Activated gamma-delta T cell treated with Interleukin-2 at 50 U/mL for 16 hours (primary cell): Measurements from ENCODE around the gene FGF1.
"Not testable (repeated sequence)": the region's sequence is repeated elsewhere in the genome, so short reads cannot be mapped to it uniquely, and the experiment has no call there.

Source experiments
- DNase-seq: peaks from one replicate; pipeline ENCODE4 v3.0.0-alpha.2; 2020

Gene FGF1

DNA sequence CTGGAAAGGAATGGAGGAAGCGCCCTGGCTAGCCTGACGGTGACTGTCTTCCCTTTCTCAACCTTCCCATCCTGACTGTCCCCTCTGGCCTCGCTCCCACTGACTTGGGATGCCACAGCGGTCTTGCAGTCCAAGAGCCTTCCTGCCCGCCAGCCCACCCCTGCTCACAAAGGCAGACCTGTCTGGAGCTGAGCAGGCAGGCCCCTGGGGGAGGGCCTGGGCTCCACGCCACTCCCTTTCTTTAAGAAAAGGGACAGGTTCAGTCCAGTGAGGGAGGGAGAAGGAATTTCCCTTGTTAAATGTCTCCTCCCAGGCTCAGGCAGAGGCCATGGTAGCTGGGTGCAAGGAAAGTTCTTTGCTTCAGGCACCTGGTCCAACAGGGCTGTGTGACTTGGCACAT is 18.1 kb downstream of the FGF1 start:
- DNase-seq, result no peak

DNA sequence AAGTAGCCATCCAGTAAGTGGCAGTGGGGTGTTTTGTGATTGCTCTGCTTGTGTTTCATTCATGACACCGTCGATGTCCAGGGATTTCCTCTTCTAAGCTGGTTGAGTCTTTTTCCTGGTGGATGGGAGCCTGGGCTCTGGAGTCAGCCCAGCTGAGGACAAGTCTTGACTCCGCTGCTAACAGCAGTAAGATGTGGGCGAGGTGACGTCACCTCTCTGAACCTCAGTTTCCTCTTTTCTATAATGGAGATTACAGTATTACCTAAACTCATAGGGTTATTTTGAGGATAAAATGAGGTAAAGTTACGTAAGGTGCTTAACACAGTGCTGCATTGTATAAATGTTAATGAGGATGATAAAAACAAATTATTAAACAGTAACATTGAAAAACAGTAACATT is 21.3 kb downstream of the FGF1 start:
- DNase-seq, result no peak

DNA sequence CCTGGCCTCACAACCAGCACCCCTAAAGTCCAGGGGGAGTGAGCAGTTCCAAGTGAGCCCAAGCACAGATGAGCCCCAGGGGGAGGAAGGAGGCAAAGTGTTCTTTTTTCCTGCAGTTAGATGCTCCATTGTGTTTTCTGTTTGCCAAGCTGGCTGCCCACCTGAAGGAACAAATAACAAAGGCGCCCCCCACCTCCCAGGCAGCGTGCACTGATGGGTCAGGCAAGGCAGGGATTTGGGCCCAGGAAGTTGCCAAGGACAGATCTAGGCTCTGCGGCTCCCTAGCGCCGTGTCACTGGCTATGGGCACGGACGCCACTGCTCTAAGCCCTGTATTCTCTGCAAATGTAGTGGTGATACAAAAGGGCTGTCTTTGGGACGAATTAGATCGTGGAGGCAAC is 21.8 kb downstream of the FGF1 start:
- no peak for DNase-seq

DNA sequence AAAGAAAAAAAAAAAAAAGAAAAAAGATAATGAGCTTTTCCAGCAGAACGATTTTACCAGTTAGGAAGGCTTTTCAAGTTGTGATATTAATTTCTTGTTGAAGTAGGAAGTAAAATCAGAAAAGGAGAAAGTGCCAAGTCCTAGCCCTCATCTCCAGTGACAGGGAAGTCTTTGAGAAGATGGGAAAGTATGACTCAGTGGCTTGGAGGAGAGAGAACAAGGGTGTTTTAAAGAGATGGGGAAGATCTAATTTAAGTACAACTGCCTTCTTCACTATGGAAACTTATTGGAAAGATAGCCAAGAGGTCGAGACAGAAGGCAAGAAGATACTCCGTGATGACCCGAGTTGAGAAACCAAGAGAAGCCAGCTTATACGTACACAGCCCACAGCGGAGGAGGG is 22.6 kb downstream of the FGF1 start:
- DNase-seq, result no peak

DNA sequence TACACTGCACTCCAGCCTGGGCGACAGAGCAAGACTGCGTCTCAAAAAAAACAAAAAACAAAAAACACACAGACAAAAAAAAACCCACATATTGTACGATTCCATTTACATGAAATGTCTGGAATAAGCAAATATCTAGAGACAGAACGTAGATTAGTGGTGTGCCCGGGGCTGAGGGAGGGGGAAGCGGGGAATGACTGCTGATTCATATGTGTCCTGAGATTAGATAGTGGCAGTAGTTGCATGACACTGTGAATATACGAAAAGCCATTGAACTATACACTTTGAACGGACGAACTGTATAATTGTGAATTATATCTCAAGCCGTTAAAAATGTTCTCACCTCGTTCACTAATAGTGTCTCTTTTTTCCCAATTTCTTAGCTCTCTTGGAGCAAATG is 23.9 kb downstream of the FGF1 start:
- DNase-seq, result no peak

DNA sequence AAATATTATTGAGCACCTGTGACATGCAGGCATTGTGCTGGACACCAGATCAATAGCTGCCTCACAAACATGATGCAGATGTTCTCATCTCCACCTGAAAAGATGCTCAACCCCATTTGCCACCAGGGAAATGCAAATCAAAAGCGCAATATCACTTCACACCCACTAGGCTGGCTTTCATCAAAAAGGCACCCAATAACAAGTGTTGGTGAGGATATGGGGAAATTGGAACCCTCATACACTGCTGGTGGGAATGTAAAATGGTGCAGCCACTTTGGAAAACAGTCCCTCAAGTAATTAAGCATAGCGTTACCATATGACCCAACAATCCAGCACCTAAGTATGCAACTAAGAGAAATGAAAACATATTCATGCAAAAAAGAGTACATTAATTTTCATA is 24.7 kb downstream of the FGF1 start:
- no peak for DNase-seq

DNA sequence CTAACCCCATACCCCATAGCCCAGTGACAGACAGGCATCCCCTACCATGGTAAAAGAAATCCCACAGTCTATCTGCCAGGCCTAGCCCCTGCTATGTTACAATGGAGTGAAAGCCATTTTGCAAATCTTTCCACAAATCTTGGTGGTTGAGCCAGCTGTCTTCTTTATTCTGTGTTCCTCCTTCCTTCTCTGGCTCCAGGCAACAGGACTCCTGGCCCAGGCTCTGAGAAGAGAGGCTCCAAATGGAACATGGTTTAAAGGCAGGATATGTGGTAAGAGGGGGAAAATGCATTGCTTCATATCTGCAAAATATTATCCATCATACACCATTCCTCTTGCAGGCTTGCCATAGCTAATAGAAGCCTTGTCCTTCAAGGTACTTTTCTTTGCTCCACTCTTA is 25.2 kb downstream of the FGF1 start:
- DNase-seq, result no peak

DNA sequence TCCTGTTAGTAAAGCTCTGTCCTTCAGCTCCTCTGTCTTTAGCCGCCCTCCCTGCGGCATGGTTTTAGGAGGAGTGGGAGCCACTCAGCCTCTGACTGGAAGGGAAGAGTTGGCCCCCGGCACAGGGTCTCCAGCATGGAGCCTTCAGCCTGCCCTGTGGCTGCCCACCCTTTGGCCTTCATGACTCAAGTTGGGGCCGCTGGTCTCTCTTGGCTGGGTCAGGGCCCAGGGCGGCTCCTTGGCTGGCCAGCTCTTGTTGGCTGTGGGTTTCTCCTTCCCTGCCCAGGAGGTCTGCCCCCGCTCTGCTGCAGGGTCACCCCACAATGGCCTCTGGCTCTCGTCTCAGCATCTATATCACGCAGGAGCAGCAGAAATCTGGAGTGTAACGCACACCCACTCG is 25.7 kb downstream of the FGF1 start:
- no peak for DNase-seq

DNA sequence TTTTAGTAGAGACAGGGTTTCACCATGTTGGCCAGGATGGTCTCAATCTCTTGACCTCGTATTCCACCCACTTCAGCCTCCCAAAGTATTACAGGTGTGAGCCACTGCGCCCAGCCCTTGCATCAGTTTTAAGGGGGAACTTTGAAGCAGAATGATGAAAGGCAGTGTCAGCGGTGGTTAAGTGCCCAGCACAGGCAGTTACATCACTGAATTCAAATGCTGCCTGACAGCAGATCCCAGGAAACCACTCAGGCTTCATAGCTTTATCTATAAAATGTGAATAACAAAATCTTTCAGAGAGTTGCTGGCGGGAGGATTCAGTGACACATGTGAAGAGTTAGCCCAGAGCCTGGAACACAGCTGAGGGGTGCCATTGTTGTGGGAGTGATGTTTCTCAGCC is 26.5 kb downstream of the FGF1 start:
- no peak for DNase-seq

DNA sequence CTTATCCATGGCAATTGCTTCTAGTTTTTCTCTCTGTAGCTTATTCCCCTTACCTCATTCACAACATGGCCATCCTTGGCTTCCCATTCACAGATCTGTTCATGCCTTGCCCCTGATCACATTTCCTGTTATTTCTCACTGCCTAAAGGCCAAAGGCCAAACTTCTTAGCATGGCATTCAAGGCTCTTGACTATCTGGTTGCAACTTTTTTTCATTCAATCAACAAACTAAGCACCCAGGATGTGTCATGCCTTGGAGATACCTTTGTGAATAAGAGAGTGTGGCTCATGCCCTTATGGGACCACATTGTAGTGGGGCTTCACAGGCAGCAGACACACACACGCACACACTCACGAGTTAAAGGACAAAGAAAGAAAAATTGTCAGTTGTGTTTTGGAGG is 27.6 kb downstream of the FGF1 start:
- no peak for DNase-seq

DNA sequence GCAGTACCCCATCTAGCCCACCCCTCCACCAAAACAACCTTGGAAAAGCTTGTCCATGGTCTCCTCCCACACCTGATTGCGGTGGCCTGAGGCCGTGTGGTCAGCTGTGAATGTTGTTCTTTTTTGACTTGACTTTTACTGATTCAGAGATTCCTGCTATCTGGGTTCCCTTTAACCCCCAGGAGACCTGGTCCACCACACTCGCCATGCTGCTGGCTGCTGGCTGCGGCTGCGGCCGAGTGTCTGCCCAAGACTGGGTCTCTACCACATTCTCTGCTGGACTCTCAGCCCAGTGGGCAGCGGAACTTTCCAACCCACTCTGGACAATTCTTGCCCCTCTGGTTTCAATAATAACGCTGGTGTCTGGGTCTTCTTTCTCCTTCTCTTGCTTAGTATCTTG is 28.4 kb downstream of the FGF1 start:
- DNase-seq, result no peak

DNA sequence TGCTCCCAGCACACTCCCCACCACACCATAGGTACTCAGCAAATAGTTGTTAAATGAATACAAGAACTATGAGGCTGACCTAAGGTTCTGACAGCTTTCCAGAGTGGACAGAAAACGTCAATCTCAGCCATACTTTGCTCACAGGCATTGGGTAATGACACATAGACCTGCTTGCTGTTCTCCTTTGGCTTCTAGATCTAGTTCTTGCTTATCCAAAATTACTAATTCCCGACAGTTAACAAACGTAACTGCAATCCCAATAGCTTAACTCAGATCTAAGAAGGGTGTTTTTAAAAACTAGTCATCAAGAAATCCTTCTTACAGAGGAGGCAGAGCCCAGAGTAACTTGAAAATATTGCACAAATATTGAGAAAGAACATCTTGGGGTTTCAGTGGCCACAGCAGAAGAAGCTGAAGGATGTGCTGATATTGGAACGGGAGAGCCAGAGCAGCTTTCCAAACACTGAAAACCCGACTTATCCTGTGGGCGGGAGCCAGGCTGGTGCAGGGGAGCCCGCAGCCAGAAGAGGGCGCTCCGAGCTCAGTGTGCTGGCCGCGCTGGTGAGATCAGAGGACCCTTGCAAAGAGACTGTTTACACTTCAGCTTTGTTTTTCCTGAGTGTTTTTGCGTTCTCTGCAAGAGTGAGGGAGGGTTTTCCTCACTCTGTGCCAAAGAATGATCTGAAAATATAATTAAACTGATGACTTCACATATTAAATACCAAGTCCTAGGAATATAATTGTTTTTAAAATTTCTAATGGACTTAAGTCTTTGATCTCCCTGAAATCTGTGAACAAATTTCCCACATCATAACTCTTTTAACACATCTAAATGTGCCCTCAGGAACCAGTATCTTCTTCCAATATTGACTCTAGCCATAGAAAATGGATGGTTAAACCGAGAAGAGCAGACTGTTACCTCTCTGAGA is 30.3 kb downstream of the FGF1 start:
- peak; percentile 67 for DNase-seq

DNA sequence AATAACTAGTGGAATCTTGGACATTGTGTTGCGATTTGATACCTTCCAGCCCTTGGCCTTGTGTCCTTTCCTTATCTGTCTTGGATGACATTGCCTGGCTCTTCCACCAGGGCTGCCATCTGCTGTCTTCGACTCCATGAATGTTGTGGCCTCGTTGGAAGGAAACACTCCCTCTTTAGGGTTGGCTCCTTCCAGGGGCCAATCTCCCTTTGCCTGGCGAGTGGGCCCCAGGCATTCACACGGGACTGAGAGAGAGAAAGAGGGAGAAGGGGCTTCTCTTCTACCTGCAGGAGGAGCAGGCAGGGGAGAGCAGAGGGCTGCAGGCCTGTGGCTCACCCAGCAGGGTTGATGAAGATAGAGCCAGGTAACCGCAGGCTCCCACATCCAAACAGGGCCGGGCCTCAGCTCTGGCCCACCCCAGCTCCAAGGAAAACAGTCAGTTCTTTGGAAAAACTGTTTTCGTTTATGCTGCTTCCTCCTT is 31.3 kb downstream of the FGF1 start:
- DNase-seq, result no peak

DNA sequence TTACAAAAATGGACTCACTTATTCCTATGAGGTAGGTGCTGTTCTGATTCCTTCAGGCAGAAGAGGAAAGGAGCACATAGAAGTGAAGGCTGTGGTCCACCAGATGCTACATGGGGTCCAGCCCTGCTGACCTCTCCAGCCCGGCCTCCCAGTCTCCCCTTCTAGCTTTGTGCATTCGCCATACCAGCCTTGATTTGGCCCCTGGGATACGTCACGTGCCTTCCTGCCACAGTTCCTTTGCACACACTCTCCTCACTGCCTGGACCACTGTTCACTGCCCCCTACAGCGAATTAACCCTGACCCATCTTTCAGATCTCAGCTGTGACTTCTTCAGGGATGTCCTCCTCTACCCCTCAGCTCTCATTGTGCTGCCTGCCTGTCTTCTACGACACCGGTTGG is 32.6 kb downstream of the FGF1 start:
- no peak for DNase-seq

DNA sequence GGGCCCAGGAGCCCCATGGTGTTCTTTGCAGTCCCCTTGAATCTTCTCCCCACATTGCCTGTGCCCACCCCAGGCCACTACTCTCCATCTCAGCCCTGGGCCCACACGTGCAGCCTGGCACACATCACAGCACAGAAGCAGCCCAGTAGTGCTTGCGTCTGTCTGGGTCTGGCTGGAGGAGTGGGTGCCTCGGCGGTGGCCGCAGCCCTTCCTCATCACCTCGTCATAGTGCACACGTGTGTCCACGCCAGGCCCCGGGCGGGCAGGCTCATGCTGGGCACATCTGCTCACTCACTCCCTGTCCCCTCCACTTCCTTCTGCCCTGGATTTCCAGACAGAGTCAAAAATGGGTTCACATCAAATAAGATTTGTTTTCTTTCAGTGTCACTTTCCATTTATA is 33.3 kb downstream of the FGF1 start:
- DNase-seq, result no peak

DNA sequence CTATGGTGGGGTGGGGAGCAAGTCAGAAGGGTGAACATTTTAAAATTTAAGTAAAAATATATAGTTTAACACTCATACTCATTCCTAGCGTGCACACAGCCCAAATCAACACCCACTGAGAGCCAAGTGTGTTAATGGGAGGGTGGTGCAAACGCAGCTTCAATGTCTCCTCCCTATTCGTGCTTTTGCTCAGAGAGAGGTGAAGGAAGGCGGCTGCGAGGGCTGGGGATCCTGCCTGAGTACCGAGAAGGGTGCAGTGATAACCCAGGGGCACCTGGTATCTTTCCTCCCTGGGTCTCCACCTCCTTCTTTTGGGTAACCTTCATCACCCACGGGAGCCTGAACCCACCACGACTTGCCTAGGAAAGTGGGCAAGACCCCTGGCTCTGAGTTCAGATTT is 35.0 kb downstream of the FGF1 start:
- DNase-seq, result no peak

DNA sequence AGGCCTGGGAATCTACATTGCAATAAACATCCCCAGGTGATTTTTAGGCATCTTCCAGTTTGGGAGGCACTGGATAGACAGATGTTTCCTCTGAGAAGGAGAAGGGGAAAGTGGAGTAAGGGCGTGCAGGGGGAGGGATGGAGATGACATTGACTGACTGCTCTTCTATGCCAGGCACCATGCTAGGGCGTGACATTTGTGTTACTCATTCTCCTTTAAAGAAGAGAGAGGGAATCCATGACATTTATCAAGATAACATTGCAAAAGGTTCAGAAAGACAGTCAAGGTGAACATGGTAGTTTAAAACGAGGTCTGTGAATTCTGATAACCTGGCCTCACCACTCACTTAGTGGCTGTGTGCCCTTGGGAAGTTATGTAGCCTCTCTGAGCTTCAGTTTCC is 35.8 kb downstream of the FGF1 start:
- DNase-seq, result no peak

DNA sequence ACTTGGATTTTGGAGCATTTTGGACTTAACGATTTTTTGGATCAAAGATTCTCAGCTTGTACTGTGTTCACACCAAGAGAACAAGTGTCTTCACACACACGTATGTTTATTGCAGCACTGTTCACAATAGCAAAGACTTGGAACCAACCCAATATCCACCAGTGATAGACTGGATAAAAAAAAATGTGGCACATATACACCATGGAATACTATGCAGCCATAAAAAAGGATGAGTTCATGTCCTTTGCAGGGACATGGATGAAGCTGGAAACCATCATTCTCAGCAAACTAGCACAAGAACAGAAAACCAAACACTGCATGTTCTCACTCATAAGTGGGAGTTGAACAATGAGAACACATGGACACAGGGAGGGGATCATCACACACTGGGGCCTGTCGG is 37.8 kb downstream of the FGF1 start:
- not testable (repeated sequence) for DNase-seq

DNA sequence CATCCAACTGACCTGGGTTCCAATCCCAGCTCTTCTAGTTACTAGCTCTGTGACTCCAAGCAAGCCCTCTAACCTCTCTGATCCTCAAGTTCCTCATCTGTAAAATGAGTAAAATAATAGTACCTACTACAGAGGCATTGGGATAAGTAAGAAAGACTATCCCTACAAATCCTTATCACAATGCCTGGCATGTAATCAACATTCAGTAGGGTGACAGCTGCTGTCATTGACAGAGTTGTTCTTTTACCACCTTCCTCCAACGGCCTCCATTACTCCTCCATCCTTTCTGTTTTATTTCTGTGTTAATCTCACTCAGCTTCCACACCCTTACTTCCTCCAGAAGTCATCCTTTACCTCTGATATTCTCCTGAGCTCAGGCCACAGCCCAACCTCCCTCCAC is 40.4 kb downstream of the FGF1 start:
- DNase-seq, result no peak

DNA sequence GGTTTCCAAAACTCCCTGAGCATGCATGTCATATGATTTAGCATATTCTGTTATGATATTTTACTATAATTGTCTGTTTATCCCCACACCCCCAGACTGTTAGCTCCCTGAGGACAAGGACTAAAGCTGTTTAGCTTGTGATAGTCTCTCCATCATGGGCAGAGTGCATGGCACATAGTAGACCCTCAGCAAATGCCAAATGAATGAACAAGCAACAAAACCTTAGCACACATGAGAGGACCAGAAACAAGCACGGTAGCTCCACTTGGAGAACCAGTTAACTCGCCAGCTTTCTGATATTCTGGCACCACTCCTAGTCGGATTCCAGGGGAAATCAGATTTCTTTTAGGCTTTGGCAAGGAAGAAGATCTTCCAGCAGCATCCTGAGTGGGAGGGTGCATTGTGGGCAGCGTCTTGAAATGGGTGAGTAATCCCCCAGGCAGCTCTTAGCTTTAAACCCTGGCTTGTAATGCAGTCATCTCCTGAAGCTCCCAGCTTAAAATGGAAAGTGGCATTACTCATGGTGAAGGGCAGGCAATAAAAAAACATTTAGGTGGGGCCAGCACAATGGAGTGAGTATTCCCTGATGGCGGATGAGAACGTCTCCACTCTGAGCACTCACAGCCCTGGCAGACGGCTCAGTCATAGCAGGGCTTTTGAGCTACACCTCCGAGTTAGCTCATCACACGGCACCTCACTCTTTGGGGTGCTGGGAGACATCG is 41.1 kb downstream of the FGF1 start:
- no peak for DNase-seq

DNA sequence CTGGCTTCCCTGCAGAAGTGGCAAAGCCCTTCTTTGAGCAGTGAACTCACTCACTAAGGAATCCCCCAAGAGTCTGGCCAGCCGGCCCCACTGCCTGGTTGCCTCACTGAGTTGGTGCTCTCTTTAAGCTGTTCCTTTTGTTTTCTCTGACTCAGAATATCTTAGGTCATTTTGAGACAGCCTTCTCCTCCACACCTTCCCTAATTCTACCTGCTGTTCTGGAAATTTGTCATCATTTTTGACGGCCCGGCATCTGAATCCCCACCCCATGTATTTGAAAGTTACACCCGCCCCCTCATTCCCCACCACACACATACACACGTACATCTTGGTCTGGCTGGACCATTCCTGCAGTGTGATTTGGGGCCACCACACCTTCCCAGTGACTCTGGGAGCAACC is 41.8 kb downstream of the FGF1 start:
- DNase-seq, result no peak

DNA sequence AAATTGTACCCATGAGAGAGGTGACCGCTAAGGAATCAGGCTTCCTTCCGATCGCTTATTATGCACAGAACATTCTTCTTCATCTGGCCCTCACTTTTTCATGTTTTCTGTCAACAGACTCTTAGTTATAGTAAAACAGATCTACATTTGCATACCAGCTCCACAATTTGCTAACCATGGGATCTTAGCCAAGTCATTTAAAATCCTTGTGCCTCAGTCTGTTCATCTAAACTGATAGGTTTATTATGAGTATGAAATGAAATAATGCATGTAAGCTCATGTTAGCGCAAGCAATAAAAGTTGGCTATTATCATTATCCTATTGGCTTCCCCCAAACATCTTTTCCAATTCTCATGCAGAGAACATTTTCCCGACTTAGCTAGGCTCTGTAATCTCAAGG is 42.3 kb downstream of the FGF1 start:
- no peak for DNase-seq

DNA sequence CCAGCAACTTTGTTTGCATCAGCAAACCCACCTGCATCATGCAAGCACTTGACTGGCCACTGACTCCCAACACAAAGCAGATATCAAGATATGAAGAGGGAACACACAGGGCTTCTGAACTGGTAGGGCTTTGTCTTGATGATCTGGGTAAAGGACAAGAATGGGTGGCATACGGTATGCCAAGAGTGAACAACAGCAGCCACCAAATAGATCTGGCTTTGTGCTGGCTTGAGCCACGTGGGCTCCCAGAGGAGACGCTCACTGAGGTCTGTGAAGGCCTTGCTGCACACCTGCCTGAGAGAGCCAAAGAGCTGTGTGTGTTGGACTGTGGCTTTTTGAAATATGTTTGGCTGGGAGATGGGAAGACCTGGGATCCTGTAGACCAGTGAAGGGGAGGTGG is 43.5 kb downstream of the FGF1 start:
- DNase-seq, result no peak

DNA sequence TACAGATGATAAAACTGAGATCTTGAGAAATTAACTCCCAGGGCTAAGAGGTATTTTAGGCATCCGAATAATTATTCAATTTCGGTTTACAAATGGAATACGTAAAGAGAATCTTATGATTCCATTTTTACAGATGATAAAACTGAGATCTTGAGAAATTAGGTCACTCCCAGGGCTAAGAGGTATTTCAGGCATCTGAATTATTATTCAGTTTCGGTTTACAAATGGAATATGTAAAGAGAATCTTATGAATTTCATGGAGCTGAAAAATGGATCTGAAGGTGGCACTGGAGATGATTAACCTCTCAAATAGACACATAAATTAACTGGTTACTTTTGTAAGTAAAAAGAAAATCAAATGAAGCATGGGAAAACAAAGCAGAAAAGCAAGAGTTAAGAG is 44.2 kb downstream of the FGF1 start:
- no peak for DNase-seq
